SK-N-SH (cell line): ENCODE measurements around the gene ADRA2B.

Source experiments
- CHD2 ChIP-seq: fragments of 150-350 bp; IDR thresholded peaks from 2 replicates; pipeline ENCODE4 v1.6.1; 2018; ENCODE audit warnings: low read length; ENCODE audit not compliant: partially characterized antibody
- GABPA ChIP-seq: IDR thresholded peaks from 2 replicates; pipeline ENCODE4 v1.4.0; 2012; ENCODE audit warnings: low read depth, mild to moderate bottlenecking
- JUND ChIP-seq: IDR thresholded peaks from 2 replicates; pipeline ENCODE4 v1.4.0; 2012
- POLR2AphosphoS5 ChIP-seq: IDR thresholded peaks from 2 replicates; pipeline ENCODE4 v1.6.1; 2012; ENCODE audit warnings: low read depth, low read length
- TEAD4 ChIP-seq: IDR thresholded peaks from 2 replicates; pipeline ENCODE4 v1.4.0; 2012; ENCODE audit warnings: mild to moderate bottlenecking, borderline replicate concordance; ENCODE audit not compliant: insufficient read depth
- YY1 ChIP-seq: IDR thresholded peaks from 2 replicates; pipeline ENCODE4 v1.4.0; 2012; ENCODE audit warnings: low read depth, mild to moderate bottlenecking
- TF ChIP-seq, protein P1 (sequence below): fragments of 200-600 bp; sonication (generic); IDR thresholded peaks from 2 replicates; pipeline ENCODE4 v1.6.1; 2017; ENCODE audit warnings: antibody characterized with exemption, mild to moderate bottlenecking, moderate library complexity

DNA sequence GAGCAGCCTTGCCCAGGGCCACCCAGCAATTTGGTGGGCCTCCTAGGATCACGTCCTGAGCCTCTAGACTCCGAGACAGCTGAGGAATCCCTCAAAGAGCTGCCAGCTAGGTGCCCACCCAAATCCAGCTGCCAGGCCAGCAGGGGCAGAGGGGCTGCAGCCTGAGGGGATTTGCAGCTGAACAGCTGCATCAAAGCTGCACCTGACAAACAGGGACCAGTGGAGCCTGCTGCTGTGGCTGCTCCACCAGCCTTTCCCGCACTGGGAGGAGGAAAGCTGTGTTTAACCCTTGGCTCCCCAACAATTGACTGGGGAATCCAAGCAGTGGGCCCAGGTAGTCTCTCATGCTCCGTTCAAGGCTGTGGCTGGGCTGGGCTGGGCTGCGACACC is 8.2 kb downstream of the ADRA2B start:
- TF ChIP-seq GABPA = no peak
- TF ChIP-seq CHD2 = no peak
- TF ChIP-seq, protein P1, sequence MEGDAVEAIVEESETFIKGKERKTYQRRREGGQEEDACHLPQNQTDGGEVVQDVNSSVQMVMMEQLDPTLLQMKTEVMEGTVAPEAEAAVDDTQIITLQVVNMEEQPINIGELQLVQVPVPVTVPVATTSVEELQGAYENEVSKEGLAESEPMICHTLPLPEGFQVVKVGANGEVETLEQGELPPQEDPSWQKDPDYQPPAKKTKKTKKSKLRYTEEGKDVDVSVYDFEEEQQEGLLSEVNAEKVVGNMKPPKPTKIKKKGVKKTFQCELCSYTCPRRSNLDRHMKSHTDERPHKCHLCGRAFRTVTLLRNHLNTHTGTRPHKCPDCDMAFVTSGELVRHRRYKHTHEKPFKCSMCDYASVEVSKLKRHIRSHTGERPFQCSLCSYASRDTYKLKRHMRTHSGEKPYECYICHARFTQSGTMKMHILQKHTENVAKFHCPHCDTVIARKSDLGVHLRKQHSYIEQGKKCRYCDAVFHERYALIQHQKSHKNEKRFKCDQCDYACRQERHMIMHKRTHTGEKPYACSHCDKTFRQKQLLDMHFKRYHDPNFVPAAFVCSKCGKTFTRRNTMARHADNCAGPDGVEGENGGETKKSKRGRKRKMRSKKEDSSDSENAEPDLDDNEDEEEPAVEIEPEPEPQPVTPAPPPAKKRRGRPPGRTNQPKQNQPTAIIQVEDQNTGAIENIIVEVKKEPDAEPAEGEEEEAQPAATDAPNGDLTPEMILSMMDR = no peak
- TF ChIP-seq POLR2AphosphoS5 = no peak
- no peak for TF ChIP-seq JUND
- no peak for TF ChIP-seq YY1
- TF ChIP-seq TEAD4 = no peak
